Osteoblast (primary cell): ENCODE data around the gene NXPH4. TPM values are rescaled to one million over a fixed set of nuclear protein-coding genes. Genes with fewer than 3 reads are reported as not detected.

Experiments used
- DNase-seq: peaks from one replicate; pipeline ENCODE4 v3.0.0; 2011; ENCODE audit warnings: low spot score, mixed read lengths; ENCODE audit not compliant: insufficient read length; ENCODE audit errors: missing footprints
- H2AFZ ChIP-seq: 2 replicates; pipeline ENCODE4 v1.6.0; 2011; ENCODE audit warnings: mild to moderate bottlenecking, low read length
- H3K27ac ChIP-seq: 2 replicates; pipeline ENCODE4 v1.5.1; 2011; ENCODE audit warnings: mild to moderate bottlenecking, low read depth, low read length, moderate library complexity
- H3K27me3 ChIP-seq: 2 replicates; pipeline ENCODE4 v1.6.0; 2012; ENCODE audit warnings: mild to moderate bottlenecking, control low read depth, inconsistent platforms, low read length, moderate library complexity; ENCODE audit not compliant: insufficient read depth
- H3K36me3 ChIP-seq: 2 replicates; pipeline ENCODE4 v1.5.1; 2011; ENCODE audit warnings: mild to moderate bottlenecking, low read length, control low read depth, moderate library complexity; ENCODE audit not compliant: insufficient read depth
- H3K4me1 ChIP-seq: 2 replicates; pipeline ENCODE4 v1.5.1; 2011; ENCODE audit warnings: mild to moderate bottlenecking, low read length, control low read depth, moderate library complexity; ENCODE audit not compliant: insufficient read depth
- H3K4me2 ChIP-seq: 2 replicates; pipeline ENCODE4 v1.6.0; 2011; ENCODE audit warnings: mild to moderate bottlenecking, low read length; ENCODE audit not compliant: insufficient read depth
- H3K4me3 ChIP-seq: fragments of 200-600 bp; sonication (generic); 3 replicates; pipeline ENCODE4 v1.5.1; 2012; ENCODE audit warnings: mild to moderate bottlenecking, low read length, inconsistent platforms; ENCODE audit not compliant: insufficient read depth
- H3K79me2 ChIP-seq: 2 replicates; pipeline ENCODE4 v1.6.0; 2012; ENCODE audit warnings: mild to moderate bottlenecking, low read length, control low read depth, inconsistent platforms; ENCODE audit not compliant: insufficient read depth
- H3K9me3 ChIP-seq: 2 replicates; pipeline ENCODE4 v1.5.1; 2011; ENCODE audit warnings: low read depth, low read length, control low read depth
- H4K20me1 ChIP-seq: 2 replicates; pipeline ENCODE4 v1.6.0; 2012; ENCODE audit warnings: mild to moderate bottlenecking, low read length, control low read depth; ENCODE audit not compliant: insufficient read depth
- CTCF ChIP-seq: IDR thresholded peaks from 2 replicates; pipeline ENCODE4 v1.5.1; 2011; ENCODE audit warnings: mild to moderate bottlenecking, low read depth, low read length, moderate library complexity; ENCODE audit errors: extremely low read depth
- total RNA-seq: library from RNA; depleted of rRNA; stranded (reverse); fragments of >200 nt; gene quantifications from 2 replicates; pipeline ENCODE4 v1.2.3, GENCODE V29; 2012

Gene NXPH4
- total RNA-seq, 1 donor, result 1.1 TPM

GRCh38 chr12:57192920-57193319 is 23.7 kb upstream of the NXPH4 start:
- Histone ChIP-seq H3K79me2 (peaks cover 37% of the 10 kb centered on the region), H3K4me2 (no peak overlapping the region), H3K4me3 (no peak overlapping the region), H2AFZ (no peak overlapping the region), H3K27ac (no peak overlapping the region), H4K20me1 (peaks cover 52% of the 10 kb centered on the region), H3K9me3 (no peaks in the 10 kb centered on the region), H3K27me3 (no peaks in the 10 kb centered on the region), H3K4me1 (no peaks in the 10 kb centered on the region), H3K36me3 (peaks cover 98% of the 10 kb centered on the region)
- peak; percentile 94 for DNase-seq
- TF ChIP-seq CTCF, result no peak

GRCh38 chr12:57193706-57194245 is 22.8 kb upstream of the NXPH4 start:
- H4K20me1 ChIP-seq, result peaks cover 52% of the 10 kb centered on the region
- no peak for TF ChIP-seq CTCF
- no peak overlapping the region for H3K27ac ChIP-seq
- H2AFZ ChIP-seq, result no peak overlapping the region
- H3K4me1 ChIP-seq, result no peaks in the 10 kb centered on the region
- no peaks in the 10 kb centered on the region for H3K27me3 ChIP-seq
- H3K4me2 ChIP-seq, result no peak overlapping the region
- peaks cover 43% of the 10 kb centered on the region for H3K79me2 ChIP-seq
- H3K36me3 ChIP-seq, result peaks cover 98% of the 10 kb centered on the region
- DNase-seq, result no peak
- no peaks in the 10 kb centered on the region for H3K9me3 ChIP-seq
- H3K4me3 ChIP-seq, result no peak overlapping the region

GRCh38 chr12:57194253-57194652 is 22.3 kb upstream of the NXPH4 start:
- no peak for DNase-seq
- Histone ChIP-seq H2AFZ (no peak overlapping the region), H3K4me3 (no peak overlapping the region), H3K4me2 (no peak overlapping the region), H3K27ac (no peak overlapping the region), H3K27me3 (no peaks in the 10 kb centered on the region), H4K20me1 (peaks cover 57% of the 10 kb centered on the region), H3K9me3 (no peaks in the 10 kb centered on the region), H3K79me2 (peaks cover 46% of the 10 kb centered on the region), H3K36me3 (peaks cover 98% of the 10 kb centered on the region), H3K4me1 (no peaks in the 10 kb centered on the region)
- TF ChIP-seq CTCF, result no peak

GRCh38 chr12:57195186-57195585 is 21.4 kb upstream of the NXPH4 start:
- no peak overlapping the region for H3K27ac ChIP-seq
- no peak for TF ChIP-seq CTCF
- peaks cover 54% of the 10 kb centered on the region for H4K20me1 ChIP-seq
- H3K27me3 ChIP-seq, result no peaks in the 10 kb centered on the region
- H3K36me3 ChIP-seq, result peaks cover 98% of the 10 kb centered on the region
- DNase-seq, result no peak
- no peaks in the 10 kb centered on the region for H3K9me3 ChIP-seq
- H3K4me3 ChIP-seq, result no peak overlapping the region
- H3K79me2 ChIP-seq, result peaks cover 46% of the 10 kb centered on the region
- H3K4me2 ChIP-seq, result no peak overlapping the region
- H3K4me1 ChIP-seq, result no peaks in the 10 kb centered on the region
- no peak overlapping the region for H2AFZ ChIP-seq
